ENCODE data around the gene XPR1.

XPR1 gene

DNA sequence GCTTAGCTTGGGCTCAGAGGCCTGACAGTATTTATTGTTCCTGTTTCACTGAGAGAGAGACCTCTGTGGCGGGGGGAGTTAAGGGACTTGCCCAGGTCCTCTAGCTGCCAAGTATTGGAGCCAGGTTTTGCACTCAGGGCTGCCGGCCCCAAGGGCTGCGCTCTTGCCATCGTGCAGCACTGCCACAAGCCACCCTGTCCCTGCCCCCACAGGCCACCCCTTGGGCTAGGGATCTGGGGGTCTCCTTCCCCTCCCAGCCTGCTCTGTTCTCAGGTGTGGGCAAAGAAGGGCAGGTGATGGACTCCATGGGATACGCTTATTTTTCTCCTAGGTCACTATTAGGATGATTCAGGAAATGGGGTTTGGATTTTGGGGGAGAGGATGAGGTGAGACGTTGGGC lies 289.6 kb downstream of the XPR1 start:
- TF ChIP-seq, protein P1, sequence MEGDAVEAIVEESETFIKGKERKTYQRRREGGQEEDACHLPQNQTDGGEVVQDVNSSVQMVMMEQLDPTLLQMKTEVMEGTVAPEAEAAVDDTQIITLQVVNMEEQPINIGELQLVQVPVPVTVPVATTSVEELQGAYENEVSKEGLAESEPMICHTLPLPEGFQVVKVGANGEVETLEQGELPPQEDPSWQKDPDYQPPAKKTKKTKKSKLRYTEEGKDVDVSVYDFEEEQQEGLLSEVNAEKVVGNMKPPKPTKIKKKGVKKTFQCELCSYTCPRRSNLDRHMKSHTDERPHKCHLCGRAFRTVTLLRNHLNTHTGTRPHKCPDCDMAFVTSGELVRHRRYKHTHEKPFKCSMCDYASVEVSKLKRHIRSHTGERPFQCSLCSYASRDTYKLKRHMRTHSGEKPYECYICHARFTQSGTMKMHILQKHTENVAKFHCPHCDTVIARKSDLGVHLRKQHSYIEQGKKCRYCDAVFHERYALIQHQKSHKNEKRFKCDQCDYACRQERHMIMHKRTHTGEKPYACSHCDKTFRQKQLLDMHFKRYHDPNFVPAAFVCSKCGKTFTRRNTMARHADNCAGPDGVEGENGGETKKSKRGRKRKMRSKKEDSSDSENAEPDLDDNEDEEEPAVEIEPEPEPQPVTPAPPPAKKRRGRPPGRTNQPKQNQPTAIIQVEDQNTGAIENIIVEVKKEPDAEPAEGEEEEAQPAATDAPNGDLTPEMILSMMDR (IDR thresholded peaks at IDR 0.05; ENCODE audit: low read depth, low read length, poor library complexity, severe bottlenecking), result no peak
- TF ChIP-seq EZH2phosphoT487 (IDR thresholded peaks at IDR 0.05; ENCODE audit: borderline replicate concordance, low read length), result no peak
- no peaks in the 10 kb centered on the region for H3K9me2 ChIP-seq (replicated peaks; ENCODE audit: control insufficient read depth, low read length)
- H3K9me3 ChIP-seq (ENCODE audit: control insufficient read depth, insufficient read depth, low read length), result no peaks in the 10 kb centered on the region
- H3K79me2 ChIP-seq (ENCODE audit: control insufficient read depth, low read length), result no peaks in the 10 kb centered on the region
- no peaks in the 10 kb centered on the region for H4K20me1 ChIP-seq (ENCODE audit: control insufficient read depth, insufficient read depth, low read depth, low read length)
- H3K4me1 ChIP-seq (ENCODE audit: control insufficient read depth, low read length), result peaks cover 9% of the 10 kb centered on the region
- no peak overlapping the region for H3K4me3 ChIP-seq (ENCODE audit: low read length)
- H3K4me2 ChIP-seq (ENCODE audit: low read length), result no peak overlapping the region
- no peaks in the 10 kb centered on the region for H3K36me3 ChIP-seq (ENCODE audit: control insufficient read depth, low read length)
- H3K27me3 ChIP-seq (ENCODE audit: control insufficient read depth, low read length), result peaks cover 6% of the 10 kb centered on the region; the same call in 1 of the 2 replicates
- H3F3A ChIP-seq (ENCODE audit: control insufficient read depth, insufficient read depth), result no peaks in the 10 kb centered on the region
- no peak overlapping the region for H3K27ac ChIP-seq (ENCODE audit: low read depth, low read length)

DNA sequence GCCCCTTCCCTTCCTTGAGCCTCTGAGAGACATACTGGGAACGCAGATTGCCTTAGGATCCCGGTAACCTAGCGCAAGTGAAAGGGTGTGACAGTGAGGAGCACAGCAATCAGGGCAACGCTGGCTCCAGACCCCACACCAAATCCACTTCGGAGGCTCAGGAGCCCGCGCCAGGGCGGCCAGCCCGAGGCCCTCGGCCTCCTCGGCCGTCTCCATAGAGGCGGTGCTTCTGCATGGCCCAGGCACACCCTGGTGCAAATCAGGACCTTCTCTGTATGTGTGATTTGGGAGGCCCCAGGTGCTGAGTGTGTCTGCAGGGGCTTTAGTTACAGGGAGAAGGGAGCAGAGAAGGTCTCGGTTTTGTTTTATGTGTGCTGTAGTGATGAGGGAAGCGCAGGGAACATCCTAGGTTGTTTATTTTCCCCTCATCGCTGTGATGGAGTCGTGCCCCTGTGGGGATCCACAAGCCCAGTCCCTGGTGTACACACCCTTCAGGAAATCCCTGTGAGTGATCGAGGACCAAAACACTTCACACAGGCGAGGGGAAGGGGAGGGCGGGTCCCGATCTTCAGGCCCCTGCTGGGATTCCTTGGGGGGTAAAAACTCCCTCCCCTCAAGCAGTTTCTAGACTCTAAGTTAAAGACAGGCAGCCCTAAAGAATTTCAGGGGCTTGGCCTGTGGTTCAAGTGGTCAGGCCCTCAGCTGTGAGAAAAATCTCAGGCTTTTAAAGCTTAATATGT lies 290.2 kb downstream of the XPR1 start:
- Histone ChIP-seq H3K36me3 (ENCODE audit: control insufficient read depth, low read length) (no peaks in the 10 kb centered on the region), H3K4me3 (ENCODE audit: low read length) (no peak overlapping the region), H3K4me1 (ENCODE audit: control insufficient read depth, low read length) (peaks cover 16% of the 10 kb centered on the region), H3K27ac (ENCODE audit: low read depth, low read length) (no peak overlapping the region), H3K27me3 (ENCODE audit: control insufficient read depth, low read length) (peaks cover 6% of the 10 kb centered on the region; the same call in 1 of the 2 replicates), H3K79me2 (ENCODE audit: control insufficient read depth, low read length) (no peaks in the 10 kb centered on the region), H3K9me3 (ENCODE audit: control insufficient read depth, insufficient read depth, low read length) (no peaks in the 10 kb centered on the region), H4K20me1 (ENCODE audit: control insufficient read depth, insufficient read depth, low read depth, low read length) (no peaks in the 10 kb centered on the region), H3K9me2 (replicated peaks; ENCODE audit: control insufficient read depth, low read length) (no peaks in the 10 kb centered on the region), H3K4me2 (ENCODE audit: low read length) (no peak overlapping the region), H3F3A (ENCODE audit: control insufficient read depth, insufficient read depth) (no peaks in the 10 kb centered on the region)
- TF ChIP-seq EZH2phosphoT487 (IDR thresholded peaks at IDR 0.05; ENCODE audit: borderline replicate concordance, low read length), result no peak
- TF ChIP-seq, protein P1 (IDR thresholded peaks at IDR 0.05; ENCODE audit: low read depth, low read length, poor library complexity, severe bottlenecking), result no peak

DNA sequence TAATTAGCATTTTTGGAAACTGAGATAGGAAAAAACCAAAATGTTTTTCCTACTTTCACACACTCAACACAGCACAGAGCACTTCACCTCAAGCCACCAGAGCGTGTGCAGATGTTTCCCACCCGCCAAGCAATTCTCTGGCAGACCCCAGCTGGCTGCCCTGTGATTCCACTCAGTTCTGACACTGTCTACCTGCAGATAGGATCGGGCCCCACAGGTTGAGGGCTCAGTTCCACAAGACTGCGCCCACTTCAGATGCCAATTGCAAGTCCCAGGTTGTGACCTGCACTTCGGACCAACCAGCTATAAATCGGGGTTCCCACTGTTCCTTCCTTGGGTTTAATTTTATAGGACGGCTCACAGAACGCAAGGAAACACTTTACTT lies 290.8 kb downstream of the XPR1 start:
- H3K79me2 ChIP-seq (ENCODE audit: control insufficient read depth, low read length), result no peaks in the 10 kb centered on the region
- TF ChIP-seq EZH2phosphoT487 (IDR thresholded peaks at IDR 0.05; ENCODE audit: borderline replicate concordance, low read length), result no peak
- TF ChIP-seq, protein P1 (IDR thresholded peaks at IDR 0.05; ENCODE audit: low read depth, low read length, poor library complexity, severe bottlenecking), result no peak
- no peaks in the 10 kb centered on the region for H4K20me1 ChIP-seq (ENCODE audit: control insufficient read depth, insufficient read depth, low read depth, low read length)
- no peaks in the 10 kb centered on the region for H3F3A ChIP-seq (ENCODE audit: control insufficient read depth, insufficient read depth)
- peaks cover 6% of the 10 kb centered on the region; the same call in 1 of the 2 replicates for H3K27me3 ChIP-seq (ENCODE audit: control insufficient read depth, low read length)
- H3K36me3 ChIP-seq (ENCODE audit: control insufficient read depth, low read length), result no peaks in the 10 kb centered on the region
- peaks cover 16% of the 10 kb centered on the region for H3K4me1 ChIP-seq (ENCODE audit: control insufficient read depth, low read length)
- H3K27ac ChIP-seq (ENCODE audit: low read depth, low read length), result no peak overlapping the region
- no peak overlapping the region for H3K4me2 ChIP-seq (ENCODE audit: low read length)
- no peaks in the 10 kb centered on the region for H3K9me2 ChIP-seq (replicated peaks; ENCODE audit: control insufficient read depth, low read length)
- no peak overlapping the region for H3K4me3 ChIP-seq (ENCODE audit: low read length)
- H3K9me3 ChIP-seq (ENCODE audit: control insufficient read depth, insufficient read depth, low read length), result no peaks in the 10 kb centered on the region

All from DOHH2 (cell line).